AG04450 (cell line): ENCODE measurements around the gene TAX1BP1. TPM values are rescaled to one million over a fixed set of nuclear protein-coding genes. Genes with fewer than 3 reads are reported as not detected.

Experiments
- CTCF ChIA-PET: fragments of 300-600, 350-600 bp; formaldehyde crosslinking; extraction: SDS; loops from one replicate; lab custom pipeline; 2022; ENCODE audit warnings: antibody characterized with exemption, inconsistent platforms; lab: Charles Lee
- POLR2A ChIA-PET: fragments of 350-600 bp; formaldehyde crosslinking; extraction: SDS; loops from one replicate; lab custom pipeline; 2021; ENCODE audit warnings: antibody characterized with exemption, inconsistent platforms; lab: Yijun Ruan, JAX
- DNase-seq: peaks from one replicate; pipeline ENCODE4 v3.0.0-alpha.2; 2011; ENCODE audit warnings: low read depth, low spot score
- H3K27ac ChIP-seq: one replicate; pipeline ENCODE4 v1.5.1; 2012; ENCODE audit warnings: low read depth, low read length, control low read depth
- H3K27me3 ChIP-seq: one replicate; pipeline ENCODE4 v1.6.0; 2012; ENCODE audit warnings: low read length; ENCODE audit not compliant: control insufficient read depth, insufficient read depth
- H3K4me3 ChIP-seq: 2 replicates; pipeline ENCODE4 v1.5.1; 2011; ENCODE audit warnings: mild to moderate bottlenecking, low read depth, low read length, control low read depth
- H3K9me3 ChIP-seq: 2 replicates; pipeline ENCODE4 v1.5.1; 2012; ENCODE audit warnings: low read length; ENCODE audit not compliant: control insufficient read depth, insufficient read depth
- CTCF ChIP-seq: IDR thresholded peaks from 2 replicates; pipeline ENCODE4 v1.5.1; 2011; ENCODE audit warnings: low read depth, low read length, control low read depth, inconsistent platforms
- polyA plus RNA-seq: library from polyadenylated mRNA; depleted of rRNA; stranded (reverse); fragments of >200 nt; gene quantifications from 2 replicates; pipeline ENCODE4 v1.2.3, GENCODE V29; 2011

TAX1BP1 gene
- polyA plus RNA-seq, 1 experiment, result 116 TPM

GRCh38 chr7:27871866-27872265, 131.9 kb downstream of the TAX1BP1 start:
- Histone ChIP-seq H3K4me3 (no peak overlapping the region), H3K27ac (no peak overlapping the region), H3K27me3 (no peaks in the 10 kb centered on the region), H3K9me3 (peaks cover 4% of the 10 kb centered on the region; the same call in 1 of the 2 replicates)
- DNase-seq, result no peak
- POLR2A ChIA-PET, result no interaction called here
- no peak for TF ChIP-seq CTCF
- CTCF ChIA-PET, result interaction anchor here (0.6 kb wide), 1 partner anchor 1055 kb away, joined by 4 read pairs; no protein-coding TSS in a partner anchor

DNA sequence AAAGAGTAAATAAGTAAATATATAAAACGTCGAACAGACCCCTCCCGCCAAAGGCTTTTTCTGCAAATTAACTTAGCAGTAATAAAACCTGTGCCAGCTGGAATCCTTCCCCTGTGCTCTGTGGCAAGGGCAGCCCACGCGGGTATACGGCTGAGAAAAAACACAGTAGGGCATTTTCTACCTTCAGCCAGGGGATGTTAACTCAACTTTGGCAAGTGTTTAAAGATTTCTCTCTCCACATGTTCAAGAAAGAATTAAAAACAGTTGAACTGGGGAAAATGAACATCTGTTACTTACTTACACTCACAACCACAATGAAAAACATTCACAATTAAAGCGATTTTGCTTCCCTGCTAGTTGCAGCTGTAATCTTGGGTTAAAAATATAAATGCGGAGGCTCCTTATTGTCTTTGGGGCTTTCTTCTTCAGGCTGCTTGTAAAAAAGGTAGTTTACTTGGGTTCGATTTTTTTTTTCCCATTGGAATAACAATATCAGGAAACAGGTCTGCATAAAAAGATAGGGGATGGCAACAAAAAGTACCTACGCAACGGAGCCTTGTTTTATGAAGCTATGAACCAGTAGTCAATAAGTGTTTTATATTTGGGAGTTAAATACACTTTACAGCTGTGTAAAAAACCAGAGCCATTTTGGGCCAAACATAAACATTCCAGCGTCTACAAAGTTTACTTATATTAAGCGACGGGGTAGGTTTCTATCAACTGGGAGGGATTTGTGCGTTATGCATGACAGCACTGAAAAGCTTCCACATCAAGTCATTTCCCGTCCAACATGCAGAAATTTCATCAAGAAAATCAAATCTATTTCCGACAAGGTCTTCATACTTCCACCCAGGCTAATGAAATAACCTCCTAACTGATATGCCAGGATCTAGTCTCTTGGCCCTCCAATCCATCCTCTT, 132.7 kb downstream of the TAX1BP1 start:
- CTCF ChIA-PET, result interaction anchor here (0.6 kb wide), 1 partner anchor 1055 kb away, joined by 4 read pairs; no protein-coding TSS in a partner anchor
- POLR2A ChIA-PET, result no interaction called here
- DNase-seq, result no peak
- H3K9me3 ChIP-seq, result peaks cover 4% of the 10 kb centered on the region; the same call in 1 of the 2 replicates
- H3K27me3 ChIP-seq, result no peaks in the 10 kb centered on the region
- no peak for TF ChIP-seq CTCF
- H3K4me3 ChIP-seq, result no peak overlapping the region
- H3K27ac ChIP-seq, result no peak overlapping the region

DNA sequence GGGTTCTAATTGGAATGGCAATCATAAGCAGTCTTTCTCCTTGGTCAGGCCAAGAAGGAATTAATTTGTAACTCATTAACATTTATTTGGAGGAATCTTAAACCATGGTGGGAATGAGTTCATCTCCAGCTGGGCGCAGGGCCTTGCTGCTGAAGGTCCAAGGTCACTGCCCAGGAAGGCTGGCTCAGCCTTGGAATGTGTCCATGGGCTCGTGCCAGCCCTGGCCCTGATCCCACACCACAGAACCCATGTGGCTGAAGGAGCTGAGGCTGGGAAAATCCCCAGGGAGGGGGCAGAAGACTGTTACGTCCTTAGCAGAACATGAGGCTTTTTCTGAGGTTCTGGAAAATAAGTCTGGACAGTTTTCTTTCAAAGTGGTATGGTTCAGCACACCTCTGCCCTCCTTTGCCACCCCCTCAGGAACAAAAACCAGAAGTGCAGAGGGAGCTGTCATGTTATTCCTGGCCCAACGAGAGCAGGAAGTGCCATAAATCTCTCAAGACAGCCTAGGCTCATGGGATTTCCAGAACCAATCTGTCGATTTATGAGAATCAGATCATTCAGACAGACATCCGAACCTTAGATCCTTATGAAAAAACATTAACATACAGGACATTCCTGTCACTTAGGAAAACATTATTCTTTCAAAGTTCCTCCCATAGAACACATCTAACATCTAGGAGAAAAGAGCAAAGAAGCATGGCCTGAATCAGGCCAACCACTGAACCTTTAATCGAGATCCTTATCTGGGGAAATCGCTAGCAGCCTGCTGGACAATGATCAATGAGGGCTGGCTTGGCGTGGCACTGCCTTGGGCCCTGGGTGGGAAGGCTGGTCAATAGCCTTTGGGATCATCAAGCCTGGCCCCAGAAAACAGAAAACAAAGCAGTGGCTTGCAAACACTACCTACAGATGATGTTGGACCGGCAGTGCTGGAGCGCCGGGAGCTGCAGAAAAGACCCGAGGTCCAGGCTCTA, 134.3 kb downstream of the TAX1BP1 start:
- POLR2A ChIA-PET, result no interaction called here
- Histone ChIP-seq H3K4me3 (no peak overlapping the region), H3K9me3 (no peaks in the 10 kb centered on the region), H3K27ac (no peak overlapping the region), H3K27me3 (no peaks in the 10 kb centered on the region)
- CTCF ChIA-PET, result no interaction called here
- no peak for DNase-seq
- no peak for TF ChIP-seq CTCF

DNA sequence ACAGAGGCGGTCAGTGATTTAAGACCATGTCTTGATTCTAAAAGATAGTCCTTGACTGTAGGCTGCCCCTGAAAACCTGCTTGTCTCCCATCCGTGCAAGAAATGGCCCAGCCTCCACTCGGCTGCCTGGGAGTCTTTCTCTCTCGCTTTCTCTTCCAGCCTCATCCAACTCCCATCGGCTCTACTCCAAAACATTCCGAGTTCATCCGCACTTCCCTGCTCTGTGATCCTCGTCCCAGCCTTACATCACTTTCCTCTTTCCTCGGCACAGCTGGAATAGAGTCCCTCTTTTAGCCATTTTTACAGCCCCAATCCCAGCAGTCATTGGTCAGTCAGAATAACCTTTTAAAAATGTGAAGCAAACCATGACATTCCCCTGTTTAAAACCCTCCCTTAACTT, 135.1 kb downstream of the TAX1BP1 start:
- CTCF ChIA-PET, result interaction anchor here (0.6 kb wide), 1 partner anchor 14 kb away, joined by 3 read pairs; no protein-coding TSS in a partner anchor
- Histone ChIP-seq H3K4me3 (no peak overlapping the region), H3K27me3 (no peaks in the 10 kb centered on the region), H3K9me3 (no peaks in the 10 kb centered on the region), H3K27ac (no peak overlapping the region)
- no peak for TF ChIP-seq CTCF
- POLR2A ChIA-PET, result no interaction called here
- no peak for DNase-seq
